Natural killer cell (primary cell): ENCODE data around the gene MAPK1. TPM values are rescaled to one million over a fixed set of nuclear protein-coding genes. Genes with fewer than 3 reads are reported as not detected.
"Not testable (repeated sequence)": the region's sequence is repeated elsewhere in the genome, so short reads cannot be mapped to it uniquely, and the experiment has no call there.

Experiments used
- ATAC-seq, 3 donors: fragments of 150-1000 bp in 2 of 3; fragments of 200-7000 bp in 1 of 3; cut with Tn5 transposase; 1 replicate in 1 of 3; 2 replicates in 2 of 3; pipeline ENCODE4 v1.10.0; 2021; ENCODE audit warnings: mild to moderate bottlenecking in 2 of 3, moderate library complexity in 2 of 3
- DNase-seq, 2 donors: peaks; one replicate each; pipeline versions ENCODE4 v3.0.0 to v3.0.0-alpha.2; 2013 to 2021; ENCODE audit warnings: mixed read lengths in 1 of 2
- H3K27ac ChIP-seq: one replicate; pipeline ENCODE4 v1.5.1; 2013; ENCODE audit warnings: mild to moderate bottlenecking, low read length
- H3K27me3 ChIP-seq: one replicate; pipeline ENCODE4 v1.6.1; 2013; ENCODE audit warnings: low read length; ENCODE audit not compliant: control insufficient read depth, insufficient read depth
- H3K36me3 ChIP-seq: one replicate; pipeline ENCODE4 v1.6.1; 2013; ENCODE audit warnings: low read length; ENCODE audit not compliant: control insufficient read depth, insufficient read depth
- H3K4me1 ChIP-seq: one replicate; pipeline ENCODE4 v1.6.1; 2013; ENCODE audit warnings: low read length; ENCODE audit not compliant: control insufficient read depth, insufficient read depth
- H3K4me3 ChIP-seq: one replicate; pipeline ENCODE4 v1.5.1; 2013; ENCODE audit warnings: low read length
- H3K9me3 ChIP-seq: one replicate; pipeline ENCODE4 v1.6.1; 2013; ENCODE audit warnings: low read length; ENCODE audit not compliant: control insufficient read depth, insufficient read depth
- H3K27ac Mint-ChIP-seq, 2 donors: one replicate each; pipeline ENCODE4 v1.8.0; 2022; ENCODE audit warnings: mild to moderate bottlenecking in 2 of 2, mixed read lengths in 2 of 2, moderate library complexity in 1 of 2
- H3K27me3 Mint-ChIP-seq, 2 donors: one replicate each; pipeline ENCODE4 v1.8.0; 2022; ENCODE audit warnings: low read depth in 2 of 2, mixed read lengths in 2 of 2
- H3K36me3 Mint-ChIP-seq: one replicate; pipeline ENCODE4 v1.8.0; 2022; ENCODE audit warnings: mixed read lengths
- H3K4me1 Mint-ChIP-seq, 2 donors: one replicate each; pipeline ENCODE4 v1.8.0; 2022; ENCODE audit warnings: mixed read lengths in 2 of 2
- H3K4me3 Mint-ChIP-seq: one replicate; pipeline ENCODE4 v1.8.0; 2022; ENCODE audit warnings: mild to moderate bottlenecking, moderate library complexity, mixed read lengths
- H3K9me3 Mint-ChIP-seq, 2 donors: one replicate each; pipeline ENCODE4 v1.8.0; 2022; ENCODE audit warnings: mixed read lengths in 2 of 2
- CTCF ChIP-seq: fragments of 200-600 bp; IDR thresholded peaks from one replicate; pipeline ENCODE4 v1.8.0; 2022; ENCODE audit warnings: antibody characterized with exemption
- WGBS: methylation state at CpG from one replicate; pipeline ENCODE4 v1.1.7; 2013; ENCODE audit warnings: missing lambda C conversion rate; ENCODE audit not compliant: insufficient coverage; 5-methylcytosine and 5-hydroxymethylcytosine counted together
- intact Hi-C: fragments of 100-400 bp; cut with micrococcal nuclease; formaldehyde crosslinking; loops from one replicate; pipeline ENCODE4 v1.14.2; 2022
- total RNA-seq, 4 donors: library from RNA; stranded (reverse); fragments of 120-200 nt in 1 of 4; gene quantifications; one replicate each; pipeline versions ENCODE4 v1.2.3 to v1.2.4, GENCODE V29; 2013 to 2022

The MAPK1 gene
- total RNA-seq, 3 donors from 2014 or later (not counting 1 experiment from before 2014, with no cell fraction given) = 189 to 246 (median 214) TPM

GRCh38 chr22:21849489-21849888 lies 18.0 kb downstream of the MAPK1 start:
- peaks cover 24% of the 10 kb centered on the region for H3K4me1 ChIP-seq
- Mint-ChIP-seq H3K27ac (peak overlapping the region; percentile 45 to 84), H3K27me3 (no peaks in the 10 kb centered on the region), H3K9me3 (no peaks in the 10 kb centered on the region), H3K4me3 (peak overlapping the region; percentile 48), H3K36me3 (no peaks in the 10 kb centered on the region), H3K4me1 (peaks cover 81 to 82% of the 10 kb centered on the region in 2 donors)
- intact Hi-C loops = no loop called here
- H3K9me3 ChIP-seq = no peaks in the 10 kb centered on the region
- DNase-seq (no peak), ATAC-seq (peak in 2 of 3 donors; percentile 32 to 42)
- no peak overlapping the region for H3K27ac ChIP-seq
- TF ChIP-seq CTCF = no peak
- no peak overlapping the region for H3K4me3 ChIP-seq
- no peaks in the 10 kb centered on the region for H3K27me3 ChIP-seq
- no peaks in the 10 kb centered on the region for H3K36me3 ChIP-seq
- WGBS = 0% methylated on average over 1 of the region's 1 CpG

GRCh38 chr22:21848057-21848456 lies 19.4 kb downstream of the MAPK1 start:
- H3K4me3 ChIP-seq, H3K27me3 ChIP-seq, H3K4me3 Mint-ChIP-seq, intact Hi-C loops, H3K36me3 ChIP-seq, ATAC-seq, H3K9me3 ChIP-seq, H3K27ac ChIP-seq, H3K9me3 Mint-ChIP-seq, H3K27me3 Mint-ChIP-seq, H3K36me3 Mint-ChIP-seq, DNase-seq: not testable (repeated sequence)
- WGBS = 100% methylated on average over 2 of the region's 5 CpGs
- H3K4me1 Mint-ChIP-seq = peaks cover 82 to 87% of the 10 kb centered on the region in 2 donors
- peaks cover 24% of the 10 kb centered on the region for H3K4me1 ChIP-seq
- H3K27ac Mint-ChIP-seq = peak overlapping the region; percentile 45 to 84

- no peak overlapping the region for H3K27ac ChIP-seq
- ATAC-seq (no peak), DNase-seq (no peak)
- H3K36me3 ChIP-seq = no peaks in the 10 kb centered on the region
- Mint-ChIP-seq H3K27me3 (no peaks in the 10 kb centered on the region), H3K4me3 (peak overlapping the region; percentile 46), H3K27ac (peak overlapping the region; percentile 62 to 65), H3K9me3 (no peaks in the 10 kb centered on the region), H3K36me3 (no peaks in the 10 kb centered on the region), H3K4me1 (peaks cover 73 to 80% of the 10 kb centered on the region in 2 donors)
- H3K4me3 ChIP-seq = no peak overlapping the region
- no peaks in the 10 kb centered on the region for H3K27me3 ChIP-seq
- H3K9me3 ChIP-seq = no peaks in the 10 kb centered on the region
- 100% methylated on average over 1 of the region's 1 CpG for WGBS
- peaks cover 27% of the 10 kb centered on the region for H3K4me1 ChIP-seq
- no peak for TF ChIP-seq CTCF
- intact Hi-C loops = no loop called here
These were observed 21.6 kb downstream of the MAPK1 start for GRCh38 chr22:21845558-21846453.

- no peaks in the 10 kb centered on the region for H3K27me3 Mint-ChIP-seq
- H3K27ac Mint-ChIP-seq = peak overlapping the region; percentile 58 to 60
- no peaks in the 10 kb centered on the region for H3K9me3 Mint-ChIP-seq
- no peaks in the 10 kb centered on the region for H3K36me3 Mint-ChIP-seq
- Histone ChIP-seq H3K4me1 (peaks cover 28% of the 10 kb centered on the region), H3K4me3 (no peak overlapping the region), H3K36me3 (no peaks in the 10 kb centered on the region), H3K27ac (no peak overlapping the region), H3K27me3 (no peaks in the 10 kb centered on the region), H3K9me3 (no peaks in the 10 kb centered on the region)
- peaks cover 70 to 75% of the 10 kb centered on the region in 2 donors for H3K4me1 Mint-ChIP-seq
- no peak for DNase-seq
- TF ChIP-seq CTCF = no peak
- intact Hi-C loops = no loop called here
- ATAC-seq = no peak
- no peak overlapping the region for H3K4me3 Mint-ChIP-seq
- 70% methylated on average over 6 of the region's 6 CpGs for WGBS
These were observed 24.5 kb downstream of the MAPK1 start for GRCh38 chr22:21842946-21843345.
